Mesendoderm (in vitro differentiated cells): ENCODE measurements around the gene SLC37A2.

Experiments used
- DNase-seq: peaks from one replicate; pipeline ENCODE4 v3.0.0; 2013
- H2AK5ac ChIP-seq: 2 replicates; pipeline ENCODE4 v1.6.1; 2013; ENCODE audit warnings: low read length, inconsistent platforms
- H2BK120ac ChIP-seq: 2 replicates; pipeline ENCODE4 v1.6.1; 2013; ENCODE audit warnings: low read depth, mild to moderate bottlenecking, low read length, moderate library complexity, mixed read lengths
- H2BK15ac ChIP-seq: replicated peaks from 2 replicates; pipeline ENCODE4 v1.6.1; 2013; ENCODE audit warnings: low read depth, mild to moderate bottlenecking, moderate library complexity
- H2BK5ac ChIP-seq: 2 replicates; pipeline ENCODE4 v1.6.1; 2013; ENCODE audit warnings: low read length, inconsistent platforms
- H3K18ac ChIP-seq: 2 replicates; pipeline ENCODE4 v1.6.1; 2013; ENCODE audit warnings: mild to moderate bottlenecking, low read length, mixed read lengths
- H3K23ac ChIP-seq: one replicate; pipeline ENCODE4 v1.6.1; 2013; ENCODE audit warnings: low read length
- H3K27ac ChIP-seq: 2 replicates; pipeline ENCODE4 v1.5.1; 2013; ENCODE audit warnings: low read depth, mild to moderate bottlenecking, inconsistent platforms, low read length, moderate library complexity
- H3K27me3 ChIP-seq: 2 replicates; pipeline ENCODE4 v1.6.1; 2013; ENCODE audit warnings: low read length, control low read depth, mild to moderate bottlenecking, inconsistent platforms; ENCODE audit not compliant: insufficient read depth, poor library complexity
- H3K36me3 ChIP-seq: 2 replicates; pipeline ENCODE4 v1.6.1; 2013; ENCODE audit warnings: low read length, inconsistent platforms; ENCODE audit not compliant: control insufficient read depth, insufficient read depth
- H3K4ac ChIP-seq: one replicate; pipeline ENCODE4 v1.6.1; 2013; ENCODE audit warnings: low read depth, mild to moderate bottlenecking, low read length, moderate library complexity
- H3K4me1 ChIP-seq: 2 replicates; pipeline ENCODE4 v1.6.1; 2013; ENCODE audit warnings: low read depth, low read length, inconsistent platforms; ENCODE audit not compliant: control insufficient read depth
- H3K4me2 ChIP-seq: 2 replicates; pipeline ENCODE4 v1.6.1; 2013; ENCODE audit warnings: low read length
- H3K4me3 ChIP-seq: 2 replicates; pipeline ENCODE4 v1.5.1; 2013; ENCODE audit warnings: mild to moderate bottlenecking, low read length
- H3K56ac ChIP-seq: one replicate; pipeline ENCODE4 v1.6.1; 2013; ENCODE audit warnings: low read length
- H3K79me1 ChIP-seq: 2 replicates; pipeline ENCODE4 v1.6.1; 2013; ENCODE audit warnings: low read length, inconsistent platforms
- H3K79me2 ChIP-seq: 2 replicates; pipeline ENCODE4 v1.6.1; 2013; ENCODE audit warnings: mild to moderate bottlenecking, low read length; ENCODE audit not compliant: control insufficient read depth, insufficient read depth
- H3K9ac ChIP-seq: 2 replicates; pipeline ENCODE4 v1.6.1; 2013; ENCODE audit warnings: low read length, inconsistent platforms
- H4K5ac ChIP-seq: one replicate; pipeline ENCODE4 v1.6.1; 2013; ENCODE audit warnings: low read length
- H4K8ac ChIP-seq: one replicate; pipeline ENCODE4 v1.6.1; 2013; ENCODE audit warnings: low read depth, mild to moderate bottlenecking, control low read depth, low read length, moderate library complexity
- WGBS: extraction: QIAGEN DNeasy Blood & Tissue Kit; methylation state at CpG from one replicate; pipeline ENCODE4 v1.1.7; 2013; ENCODE audit warnings: low lambda C conversion rate, missing lambda C conversion rate; ENCODE audit not compliant: insufficient coverage; ENCODE audit errors: extremely low coverage; 5-methylcytosine and 5-hydroxymethylcytosine counted together

The SLC37A2 gene

GRCh38 chr11:125114518-125114917 lies 51.4 kb downstream of the SLC37A2 start:
- Histone ChIP-seq H3K4me2 (no peak overlapping the region), H2BK120ac (no peak overlapping the region), H3K56ac (no peak overlapping the region), H3K79me1 (peaks cover 3% of the 10 kb centered on the region), H4K8ac (no peak overlapping the region), H2BK15ac (no peak overlapping the region), H3K27me3 (no peaks in the 10 kb centered on the region), H3K27ac (no peak overlapping the region), H3K36me3 (no peaks in the 10 kb centered on the region), H3K4me3 (no peak overlapping the region), H2BK5ac (no peak overlapping the region), H3K23ac (no peak overlapping the region), H2AK5ac (no peak overlapping the region), H3K4me1 (peaks cover 3% of the 10 kb centered on the region), H3K9ac (no peak overlapping the region), H3K18ac (no peak overlapping the region), H3K79me2 (no peaks in the 10 kb centered on the region), H4K5ac (no peak overlapping the region), H3K4ac (no peak overlapping the region)
- peak; percentile 73 for DNase-seq
- no CpG with 5 or more reads among the region's 8 CpGs for WGBS

- no peak overlapping the region for H3K18ac ChIP-seq
- no peak overlapping the region for H2AK5ac ChIP-seq
- H3K79me2 ChIP-seq = no peaks in the 10 kb centered on the region
- H3K9ac ChIP-seq = no peak overlapping the region
- WGBS = no CpG with 5 or more reads among the region's 4 CpGs
- H4K8ac ChIP-seq = no peak overlapping the region
- no peak overlapping the region for H2BK15ac ChIP-seq
- no peak overlapping the region for H3K4me2 ChIP-seq
- no peak overlapping the region for H3K56ac ChIP-seq
- no peak overlapping the region for H2BK120ac ChIP-seq
- no peaks in the 10 kb centered on the region for H3K36me3 ChIP-seq
- no peak overlapping the region for H3K27ac ChIP-seq
- no peaks in the 10 kb centered on the region for H3K79me1 ChIP-seq
- H3K4me1 ChIP-seq = no peaks in the 10 kb centered on the region
- no peak overlapping the region for H3K4me3 ChIP-seq
- no peaks in the 10 kb centered on the region for H3K27me3 ChIP-seq
- H2BK5ac ChIP-seq = no peak overlapping the region
- DNase-seq = no peak
- no peak overlapping the region for H3K4ac ChIP-seq
- no peak overlapping the region for H4K5ac ChIP-seq
- H3K23ac ChIP-seq = no peak overlapping the region
These were observed 54.3 kb downstream of the SLC37A2 start for GRCh38 chr11:125117429-125117828.

GRCh38 chr11:125123194-125123946 lies 60.3 kb downstream of the SLC37A2 start:
- H3K4me2 ChIP-seq = no peak overlapping the region
- no peaks in the 10 kb centered on the region for H3K4me1 ChIP-seq
- H3K18ac ChIP-seq = no peak overlapping the region
- H2BK5ac ChIP-seq = no peak overlapping the region
- DNase-seq = no peak
- no peaks in the 10 kb centered on the region for H3K27me3 ChIP-seq
- no peak overlapping the region for H2BK120ac ChIP-seq
- no peak overlapping the region for H3K4ac ChIP-seq
- no peak overlapping the region for H3K23ac ChIP-seq
- H4K5ac ChIP-seq = no peak overlapping the region
- H3K4me3 ChIP-seq = no peak overlapping the region
- H3K9ac ChIP-seq = no peak overlapping the region
- no peaks in the 10 kb centered on the region for H3K79me1 ChIP-seq
- no peaks in the 10 kb centered on the region for H3K36me3 ChIP-seq
- no peaks in the 10 kb centered on the region for H3K79me2 ChIP-seq
- no peak overlapping the region for H3K56ac ChIP-seq
- H2AK5ac ChIP-seq = no peak overlapping the region
- H4K8ac ChIP-seq = no peak overlapping the region
- H2BK15ac ChIP-seq = no peak overlapping the region
- H3K27ac ChIP-seq = no peak overlapping the region
- WGBS = no CpG with 5 or more reads among the region's 4 CpGs

GRCh38 chr11:125123947-125124617 lies 61.0 kb downstream of the SLC37A2 start:
- Histone ChIP-seq H3K23ac (no peak overlapping the region), H3K4me2 (no peak overlapping the region), H3K4me3 (no peak overlapping the region), H3K27me3 (no peaks in the 10 kb centered on the region), H3K18ac (no peak overlapping the region), H3K36me3 (no peaks in the 10 kb centered on the region), H3K9ac (no peak overlapping the region), H2BK120ac (no peak overlapping the region), H4K8ac (no peak overlapping the region), H3K79me2 (no peaks in the 10 kb centered on the region), H4K5ac (no peak overlapping the region), H2BK5ac (no peak overlapping the region), H3K27ac (no peak overlapping the region), H3K4ac (no peak overlapping the region), H3K4me1 (no peaks in the 10 kb centered on the region), H2BK15ac (no peak overlapping the region), H2AK5ac (no peak overlapping the region), H3K79me1 (no peaks in the 10 kb centered on the region), H3K56ac (no peak overlapping the region)
- DNase-seq = peak; percentile 91
- WGBS = no CpG with 5 or more reads among the region's 10 CpGs

- no peak overlapping the region for H2BK120ac ChIP-seq
- no peaks in the 10 kb centered on the region for H3K4me1 ChIP-seq
- H4K5ac ChIP-seq = no peak overlapping the region
- no peak overlapping the region for H3K4me2 ChIP-seq
- no peaks in the 10 kb centered on the region for H3K27me3 ChIP-seq
- no peak overlapping the region for H2BK15ac ChIP-seq
- no peak for DNase-seq
- no peak overlapping the region for H4K8ac ChIP-seq
- H3K27ac ChIP-seq = no peak overlapping the region
- no peaks in the 10 kb centered on the region for H3K79me1 ChIP-seq
- H3K4ac ChIP-seq = no peak overlapping the region
- no peaks in the 10 kb centered on the region for H3K36me3 ChIP-seq
- no peak overlapping the region for H3K4me3 ChIP-seq
- H3K56ac ChIP-seq = no peak overlapping the region
- WGBS = no CpG with 5 or more reads among the region's 4 CpGs
- H3K23ac ChIP-seq = no peak overlapping the region
- no peaks in the 10 kb centered on the region for H3K79me2 ChIP-seq
- no peak overlapping the region for H3K18ac ChIP-seq
- no peak overlapping the region for H2AK5ac ChIP-seq
- H2BK5ac ChIP-seq = no peak overlapping the region
- H3K9ac ChIP-seq = no peak overlapping the region
These were observed 61.5 kb downstream of the SLC37A2 start for GRCh38 chr11:125124618-125124992.
